HepG2 (cell line): ENCODE data around the gene C19orf85. TPM values are rescaled to one million over a fixed set of nuclear protein-coding genes. Genes with fewer than 3 reads are reported as not detected.

ENCODE experiments used
- AHR ChIP-seq: IDR thresholded peaks from 2 replicates; pipeline ENCODE4 v1.6.1; 2018; ENCODE audit warnings: missing genetic modification reagents, missing compliant biosample characterization
- ARID4A ChIP-seq: sonication (generic); formaldehyde crosslinking; IDR thresholded peaks from 2 replicates; pipeline ENCODE4 v1.5.0; 2020; ENCODE audit warnings: mild to moderate bottlenecking, missing genetic modification reagents, borderline replicate concordance
- ATRX ChIP-seq: sonication (generic); formaldehyde crosslinking; IDR thresholded peaks from 2 replicates; pipeline ENCODE4 v1.4.0; 2020; ENCODE audit warnings: missing genetic modification reagents, borderline replicate concordance
- GPBP1L1 ChIP-seq: sonication (generic); formaldehyde crosslinking; IDR thresholded peaks from 2 replicates; pipeline ENCODE4 v1.5.0; 2020; ENCODE audit warnings: mild to moderate bottlenecking, missing genetic modification reagents
- HNRNPH1 ChIP-seq: fragments of 200-400 bp; formaldehyde crosslinking; optimal IDR thresholded peaks from 2 replicates; pipeline ENCODE3; 2017; ENCODE audit warnings: mild to moderate bottlenecking, low read depth, low read length
- MIER3 ChIP-seq: IDR thresholded peaks from 2 replicates; pipeline ENCODE4 v1.6.1; 2016; ENCODE audit warnings: missing compliant biosample characterization, borderline replicate concordance
- NFATC3 ChIP-seq: sonication (generic); formaldehyde crosslinking; IDR thresholded peaks from 2 replicates; pipeline ENCODE4 v1.5.1; 2020; ENCODE audit warnings: mild to moderate bottlenecking, missing genetic modification reagents
- NFIB ChIP-seq: sonication (generic); formaldehyde crosslinking; IDR thresholded peaks from 2 replicates; pipeline ENCODE4 v1.9.0; 2021; ENCODE audit warnings: missing genetic modification reagents, mild to moderate bottlenecking, borderline replicate concordance
- REXO4 ChIP-seq: sonication (generic); formaldehyde crosslinking; IDR thresholded peaks from 2 replicates; pipeline ENCODE4 v1.8.0; 2022; ENCODE audit warnings: missing genetic modification reagents, mild to moderate bottlenecking, borderline replicate concordance
- SP4 ChIP-seq: sonication (generic); formaldehyde crosslinking; IDR thresholded peaks from 2 replicates; pipeline ENCODE4 v1.8.1; 2023; ENCODE audit warnings: mild to moderate bottlenecking, missing genetic modification reagents
- SRSF1 ChIP-seq: fragments of 200-400 bp; formaldehyde crosslinking; optimal IDR thresholded peaks from 2 replicates; pipeline ENCODE3; 2017; ENCODE audit warnings: mild to moderate bottlenecking, low read depth, low read length, moderate library complexity
- ZMAT3 ChIP-seq: sonication (generic); formaldehyde crosslinking; conservative IDR thresholded peaks from 2 replicates; pipeline ENCODE4 v1.7.0; 2021; ENCODE audit warnings: missing genetic modification reagents
- ZNF253 ChIP-seq: sonication (generic); formaldehyde crosslinking; IDR thresholded peaks from 2 replicates; pipeline ENCODE4 v1.8.0; 2022; ENCODE audit warnings: mild to moderate bottlenecking, missing genetic modification reagents, borderline replicate concordance
- ZNF343 ChIP-seq: sonication (generic); formaldehyde crosslinking; IDR thresholded peaks from 2 replicates; pipeline ENCODE4 v1.4.0; 2020; ENCODE audit warnings: mild to moderate bottlenecking, missing genetic modification reagents
- ZNF383 ChIP-seq: sonication (generic); formaldehyde crosslinking; IDR thresholded peaks from 2 replicates; pipeline ENCODE4 v1.4.0; 2020; ENCODE audit warnings: missing genetic modification reagents, mild to moderate bottlenecking, borderline replicate concordance
- ZNF503 ChIP-seq: sonication (generic); formaldehyde crosslinking; IDR thresholded peaks from 2 replicates; pipeline ENCODE4 v1.4.0; 2020; ENCODE audit warnings: missing genetic modification reagents
- ZNF691 ChIP-seq: sonication (generic); formaldehyde crosslinking; IDR thresholded peaks from 2 replicates; pipeline ENCODE4 v1.4.0; 2020; ENCODE audit warnings: missing genetic modification reagents, low read depth, mild to moderate bottlenecking, borderline replicate concordance
- ZNF775 ChIP-seq: sonication (generic); formaldehyde crosslinking; IDR thresholded peaks from 2 replicates; pipeline ENCODE4 v1.4.0; 2020; ENCODE audit warnings: missing genetic modification reagents, mild to moderate bottlenecking, moderate library complexity, borderline replicate concordance
- ZNF850 ChIP-seq: sonication (generic); formaldehyde crosslinking; conservative IDR thresholded peaks from 2 replicates; pipeline ENCODE4 v1.9.0; 2021; ENCODE audit warnings: mild to moderate bottlenecking, missing genetic modification reagents
- polyA plus RNA-seq, 8 experiments: library from polyadenylated mRNA; depleted of rRNA in 3 of 8; stranded (reverse) in 7 of 8; unstranded in 1 of 8; fragments of >200 nt; fragmentation: Illumina TruSeq in 4 of 8; extraction: Trizol in 4 of 8; gene quantifications; 2 replicates each; pipeline versions ENCODE4 v1.2.1 to v1.2.3, GENCODE V29; 2011 to 2016; ENCODE audit warnings: low read depth in 4 of 8, missing spikeins in 1 of 8, mixed read lengths in 1 of 8; ENCODE audit not compliant: insufficient read depth in 1 of 8
- total RNA-seq, 5 experiments: library from RNA; depleted of rRNA; stranded (reverse); fragments of >200 nt; fragmentation: Illumina TruSeq; extraction: Trizol; gene quantifications; 2 replicates each; pipeline ENCODE4 v1.2.3, GENCODE V29; 2016; ENCODE audit warnings: low read depth in 1 of 5

Gene C19orf85
- total and polyA plus RNA-seq, 2 of the 13 experiments (the other 11 are each of a cell fraction or from before 2014, with no cell fraction given), result not detected

GRCh38 chr19:55467236-55468053 lies 2.9 kb upstream of the C19orf85 start (continued):
- no peak for TF ChIP-seq ZNF503 (CRISPR knock-in tag)
- no peak for TF ChIP-seq GPBP1L1 (CRISPR knock-in tag)
- no peak for TF ChIP-seq ZNF383 (CRISPR knock-in tag)
- no peak; the same call in 1 of the 2 replicates for TF ChIP-seq MIER3
- no peak for TF ChIP-seq HNRNPH1
- TF ChIP-seq SRSF1, result no peak
- TF ChIP-seq REXO4, result no peak
- TF ChIP-seq ATRX (CRISPR knock-in tag), result no peak
- no peak; the same call in 1 of the 2 replicates for TF ChIP-seq ARID4A (CRISPR knock-in tag)
- TF ChIP-seq NFATC3, result no peak
- no peak for TF ChIP-seq ZNF691
- peak; percentile 35; the same call in 1 of the 2 replicates for TF ChIP-seq AHR (CRISPR knock-in tag)
- no peak for TF ChIP-seq ZNF343 (CRISPR knock-in tag)
- no peak for TF ChIP-seq ZNF775
- 0 out of 2 replicates have a peak, but pooled peaks have one; percentile 24 for TF ChIP-seq ZMAT3 (CRISPR knock-in tag)
- no peak for TF ChIP-seq NFIB
- TF ChIP-seq ZNF850 (CRISPR knock-in tag), result no peak
- no peak for TF ChIP-seq ZNF253
- no peak for TF ChIP-seq SP4 (CRISPR knock-in tag)
